Ramos (cell line): Measurements from ENCODE around the gene SMARCD2.
"Not testable (repeated sequence)": the region's sequence is repeated elsewhere in the genome, so short reads cannot be mapped to it uniquely, and the experiment has no call there.

Experiments used
- in situ Hi-C: fragments of 300-500 bp; cut with MboI; formaldehyde crosslinking; loops from one replicate; pipeline ENCODE4 v1.14.3; 2022; ENCODE audit warnings: low sequenced_read_pairs; ENCODE audit not compliant: unreplicated experiment

The SMARCD2 gene

GRCh38 chr17:63819131-63819530, 23.4 kb downstream of the SMARCD2 start:
- in situ Hi-C loops: no loop called here

DNA sequence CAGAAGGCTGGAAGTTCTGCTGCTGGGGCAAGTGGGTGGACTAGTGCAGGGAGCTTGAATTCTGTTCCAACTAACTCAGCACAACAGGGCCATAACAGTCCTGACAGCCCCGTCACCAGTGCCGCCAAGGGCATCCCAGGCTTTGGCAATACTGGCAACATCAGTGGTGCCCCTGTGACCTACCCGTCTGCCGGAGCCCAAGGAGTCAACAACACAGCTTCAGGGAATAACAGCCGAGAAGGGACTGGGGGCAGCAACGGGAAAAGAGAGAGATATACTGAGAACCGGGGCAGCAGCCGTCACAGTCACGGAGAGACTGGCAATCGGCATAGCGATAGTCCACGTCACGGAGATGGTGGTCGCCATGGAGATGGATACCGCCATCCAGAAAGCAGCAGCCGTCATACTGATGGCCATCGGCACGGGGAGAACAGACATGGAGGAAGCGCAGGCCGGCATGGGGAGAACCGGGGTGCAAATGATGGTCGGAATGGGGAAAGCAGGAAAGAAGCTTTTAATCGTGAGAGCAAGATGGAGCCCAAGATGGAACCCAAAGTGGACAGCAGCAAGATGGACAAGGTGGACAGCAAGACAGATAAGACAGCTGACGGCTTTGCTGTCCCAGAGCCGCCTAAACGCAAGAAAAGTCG, 24.6 kb downstream of the SMARCD2 start:
- in situ Hi-C loops: no loop called here

- in situ Hi-C loops: no loop called here
These were observed 25.8 kb downstream of the SMARCD2 start for GRCh38 chr17:63816669-63817068.

DNA sequence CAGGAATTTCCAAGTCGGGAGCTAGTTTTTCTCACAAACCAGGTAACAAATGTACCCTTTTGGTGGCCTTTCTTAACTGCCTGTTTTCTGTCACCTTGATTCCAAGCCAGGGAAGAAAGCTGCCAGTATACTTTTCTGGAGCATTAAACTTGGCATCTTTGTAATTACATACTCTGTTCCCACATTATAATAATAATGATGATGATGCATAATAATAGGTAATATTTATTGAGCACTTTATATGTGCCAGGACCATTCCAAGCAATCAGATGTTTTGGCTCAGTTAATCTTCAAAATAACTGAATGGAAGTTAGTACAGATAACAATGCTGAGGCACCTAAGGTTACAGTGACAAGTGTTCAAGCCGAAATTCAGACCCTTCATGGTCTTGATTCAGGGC, 26.4 kb downstream of the SMARCD2 start:
- in situ Hi-C loops: no loop called here

DNA sequence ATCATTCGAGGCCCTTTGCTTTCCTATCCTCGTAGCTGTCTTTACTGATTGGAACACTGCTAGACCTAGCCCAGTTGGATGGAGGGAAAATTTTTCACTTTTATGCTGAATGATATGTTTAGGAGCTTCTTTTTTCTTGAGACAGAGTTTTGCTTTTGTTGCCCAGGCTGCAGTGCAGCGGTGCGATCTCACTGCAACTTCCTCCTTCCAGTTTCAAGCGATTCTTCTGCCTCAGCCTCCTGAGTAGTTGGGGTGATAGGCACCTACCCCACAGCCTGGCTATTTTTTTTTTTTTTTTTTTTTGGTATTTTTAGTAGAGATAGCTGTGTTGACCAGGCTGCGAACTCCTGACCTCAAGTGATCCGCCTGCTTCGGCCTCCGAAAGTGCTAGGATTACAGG, 32.5 kb downstream of the SMARCD2 start:
- in situ Hi-C loops: no loop called here

- in situ Hi-C loops: no loop called here
These were observed 36.9 kb downstream of the SMARCD2 start for GRCh38 chr17:63805591-63805990.

DNA sequence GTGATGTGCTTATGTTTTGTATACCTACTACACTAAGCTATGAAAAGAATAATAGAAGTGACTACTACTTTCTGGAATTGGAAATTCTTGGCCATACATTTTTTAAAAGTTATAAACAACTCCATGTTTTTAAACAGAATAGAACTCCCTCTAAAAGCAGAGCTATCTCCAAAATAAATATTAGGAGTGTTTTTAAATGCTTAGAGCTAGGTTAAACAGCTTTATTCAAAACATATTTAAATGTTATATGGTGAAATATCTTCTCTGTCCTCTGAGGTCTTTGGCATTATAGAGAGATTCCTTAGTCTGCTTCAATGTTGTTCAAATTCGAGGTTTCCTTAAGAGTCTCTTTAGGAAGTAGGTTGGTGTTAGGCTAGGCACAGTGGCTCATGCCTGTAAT, 38.2 kb downstream of the SMARCD2 start:
- in situ Hi-C loops: no loop called here

DNA sequence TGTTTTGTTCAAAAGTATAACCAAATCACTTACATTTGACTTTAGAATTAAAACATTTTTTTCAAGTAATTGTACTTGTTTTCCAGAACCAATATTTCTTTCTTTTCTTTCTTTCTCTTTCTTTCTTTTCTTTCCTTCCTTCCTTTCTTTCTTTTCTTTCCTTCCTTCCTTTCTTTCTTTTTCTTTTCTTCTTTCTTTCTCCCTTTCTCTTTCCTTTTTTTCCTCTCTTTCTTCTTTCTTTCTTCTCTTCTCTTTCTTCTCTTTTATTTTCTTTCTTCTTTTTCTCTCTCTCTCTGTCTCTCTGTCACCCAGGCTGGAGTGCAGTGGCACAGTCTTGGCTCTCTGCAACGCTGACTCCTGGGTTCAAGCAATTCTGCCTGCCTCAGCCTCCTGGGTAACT, 41.7 kb downstream of the SMARCD2 start:
- in situ Hi-C loops: no loop called here

DNA sequence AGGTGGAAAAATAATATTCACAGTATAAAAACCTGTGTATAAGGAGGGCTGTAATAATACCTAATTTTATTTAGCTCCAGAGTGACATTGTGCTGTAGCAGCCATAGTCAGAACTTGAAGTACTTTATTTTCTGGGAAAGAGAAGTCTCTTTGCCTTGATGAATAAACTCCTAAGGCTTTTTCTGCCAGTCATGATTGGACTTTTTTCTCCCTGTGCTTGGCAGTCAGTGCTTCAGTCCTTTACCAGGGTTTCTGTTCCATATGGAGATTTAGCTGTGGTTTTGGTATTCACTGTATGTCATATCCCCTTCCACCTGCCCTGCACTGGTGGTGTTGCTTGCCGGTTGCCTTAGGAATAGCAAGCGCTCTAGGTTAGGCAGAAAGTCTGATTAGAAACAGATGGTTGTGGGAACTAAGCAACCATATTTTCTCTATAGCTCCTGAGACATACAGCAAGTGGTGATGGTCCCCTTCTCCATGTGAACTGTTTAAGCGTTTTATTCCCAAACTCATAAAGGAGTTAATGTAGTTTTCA, 43.8 kb downstream of the SMARCD2 start:
- in situ Hi-C loops: no loop called here

DNA sequence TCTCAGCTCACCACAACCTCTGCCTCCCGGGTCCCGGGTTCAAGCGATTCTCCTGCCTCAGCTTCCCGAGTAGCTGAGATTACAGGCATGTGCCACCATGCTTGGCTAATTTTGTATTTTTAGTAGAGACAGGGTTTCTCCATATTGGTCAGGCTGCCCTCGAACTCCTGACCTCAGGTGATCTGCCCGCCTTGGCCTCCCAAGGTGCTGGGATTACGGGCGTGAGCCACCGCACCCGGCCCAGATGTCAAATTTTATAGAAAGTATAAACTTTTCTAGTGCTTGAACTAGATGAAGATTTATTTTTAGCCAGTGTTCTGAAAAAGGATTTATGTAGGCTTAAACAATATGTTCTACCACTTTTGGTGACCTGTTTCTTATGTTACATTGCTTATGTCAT, 46.1 kb downstream of the SMARCD2 start:
- in situ Hi-C loops: not testable (repeated sequence)

DNA sequence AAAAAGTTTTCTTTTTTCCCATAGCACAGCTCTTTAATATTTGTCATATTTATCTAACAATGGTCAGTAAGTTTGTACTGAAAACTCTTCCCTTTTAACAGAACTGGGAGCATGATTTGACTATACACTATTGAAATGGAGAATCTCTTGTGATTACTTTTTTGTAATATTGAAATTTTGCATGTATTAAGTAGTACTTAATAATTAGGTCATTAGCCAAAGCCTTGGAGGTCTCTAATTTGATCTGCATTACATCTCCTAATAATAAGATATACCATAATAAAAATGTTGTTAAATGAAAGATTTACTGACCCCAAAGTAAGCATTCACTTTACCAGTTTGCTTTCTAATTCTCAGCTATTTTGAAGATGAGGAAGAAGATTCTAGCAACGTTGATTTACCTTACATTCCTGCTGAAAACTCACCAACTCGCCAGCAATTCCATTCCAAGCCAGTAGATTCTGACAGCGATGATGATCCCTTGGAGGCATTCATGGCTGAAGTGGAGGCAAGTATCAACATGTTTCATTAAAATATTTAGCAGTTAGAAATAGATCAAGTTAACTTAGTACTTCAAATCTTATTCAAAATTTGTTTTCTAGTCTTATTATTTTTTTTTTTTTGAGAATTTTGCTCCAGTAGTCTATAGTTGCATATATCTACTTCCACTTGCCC, 50.3 kb downstream of the SMARCD2 start:
- in situ Hi-C loops: no loop called here

DNA sequence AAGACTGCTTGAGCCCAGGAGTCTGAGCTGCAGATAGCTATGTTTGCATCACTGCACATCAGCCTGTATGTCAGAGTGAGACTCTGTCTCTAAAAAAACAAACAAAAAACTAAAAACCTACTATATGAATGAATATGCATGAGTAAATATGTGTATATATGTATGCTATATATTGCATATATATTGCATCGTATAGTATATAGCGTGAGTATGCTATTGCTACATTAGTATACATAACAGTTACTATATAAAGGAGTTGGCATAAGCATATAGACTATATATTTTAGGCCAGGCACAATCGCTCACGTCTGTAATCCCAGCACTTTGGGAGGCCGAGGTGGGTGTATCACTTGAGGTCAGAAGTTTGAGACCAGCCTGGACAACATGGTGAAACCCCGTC, 52.4 kb downstream of the SMARCD2 start:
- in situ Hi-C loops: no loop called here

GRCh38 chr17:63786971-63787711, 55.3 kb downstream of the SMARCD2 start:
- in situ Hi-C loops: no loop called here

DNA sequence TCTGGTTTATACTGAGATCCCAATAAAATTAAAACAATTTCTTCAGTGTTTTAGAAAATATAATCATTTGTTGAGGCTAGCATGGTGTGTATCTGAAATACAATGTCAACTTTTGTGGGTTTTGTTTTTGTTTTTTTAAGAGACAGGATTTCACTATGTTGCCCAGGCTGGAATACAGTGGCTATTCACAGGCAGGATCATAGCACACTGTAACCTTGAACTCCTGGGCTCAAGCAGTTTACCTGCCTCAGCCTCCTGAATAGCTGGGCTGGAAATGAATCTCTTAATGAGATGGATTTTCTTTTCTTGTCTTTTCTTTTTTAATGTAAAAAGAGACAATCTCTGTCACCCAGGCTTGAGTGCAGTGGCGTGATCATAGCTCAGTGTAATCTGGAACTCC, 56.4 kb downstream of the SMARCD2 start:
- in situ Hi-C loops: no loop called here

- in situ Hi-C loops: no loop called here
These were observed 56.9 kb downstream of the SMARCD2 start for GRCh38 chr17:63785556-63785955.

GRCh38 chr17:63783522-63783921, 59.0 kb downstream of the SMARCD2 start:
- in situ Hi-C loops: no loop called here
